Endothelial cell of umbilical vein (primary cell): ENCODE data around the gene EDDM3A. TPM values are rescaled to one million over a fixed set of nuclear protein-coding genes. Genes with fewer than 3 reads are reported as not detected.

Experiments
- BruUV-seq: library from RNA; stranded (reverse); fragments of 400-500 nt; replicated peaks from 2 replicates; lab custom pipeline; 2021; lab: Mats Ljungman, UMichigan
- CTCF ChIA-PET: fragments of 300-600, 350-600 bp; sonication (Branson Sonifier 250); formaldehyde crosslinking; loops from one replicate; lab custom pipeline; 2021; ENCODE audit warnings: antibody characterized with exemption, inconsistent platforms; lab: Charles Lee
- POLR2A ChIA-PET: fragments of 300-600, 350-600 bp; sonication (Branson Sonifier 250); formaldehyde crosslinking; loops from one replicate; lab custom pipeline; 2021; ENCODE audit warnings: antibody characterized with exemption, inconsistent platforms; lab: Charles Lee
- DNase-seq: peaks from one replicate; pipeline ENCODE4 v3.0.0-alpha.2; 2011; ENCODE audit warnings: low read depth, low spot score
- FAIRE-seq: peaks from 2 replicates; lab custom pipeline; 2011; peaks lifted over from hg19 to GRCh38; lab: Jason Lieb, UNC
- H2AFZ ChIP-seq: 2 replicates; pipeline ENCODE4 v1.6.0; 2012; ENCODE audit warnings: low read depth, low read length, control low read depth, inconsistent platforms
- H3K27ac ChIP-seq: 2 replicates; pipeline ENCODE4 v1.5.1; 2011; ENCODE audit warnings: low read depth, mild to moderate bottlenecking, control low read depth, low read length, moderate library complexity; ENCODE audit not compliant: insufficient read depth
- H3K27me3 ChIP-seq, 2 experiments: 2 replicates each; pipeline versions ENCODE4 v1.6.0 to v1.6.1; 2011; ENCODE audit warnings: low read length in 2 of 2, mixed read lengths in 1 of 2; ENCODE audit not compliant: control insufficient read depth in 2 of 2, insufficient read depth in 2 of 2
- H3K36me3 ChIP-seq, 2 experiments: 2 replicates in 1 of 2; 3 replicates in 1 of 2; pipeline ENCODE4 v1.5.1; 2011; ENCODE audit warnings: low read length in 2 of 2, mild to moderate bottlenecking in 1 of 2, moderate library complexity in 1 of 2; ENCODE audit not compliant: control insufficient read depth in 2 of 2, insufficient read depth in 2 of 2; ENCODE audit errors: extremely low read depth in 1 of 2
- H3K4me1 ChIP-seq: 3 replicates; pipeline ENCODE4 v1.5.1; 2011; ENCODE audit warnings: mild to moderate bottlenecking, low read length; ENCODE audit not compliant: control insufficient read depth, insufficient read depth; ENCODE audit errors: extremely low read depth
- H3K4me2 ChIP-seq: 2 replicates; pipeline ENCODE4 v1.6.1; 2011; ENCODE audit warnings: low read length, control low read depth, mixed read lengths; ENCODE audit not compliant: insufficient read depth
- H3K4me3 ChIP-seq, 3 experiments: fragments of 200-600 bp in 1 of 3; sonication (generic), shearing (Covaris generic) in 1 of 3; replicated peaks in 1 of 3; 2 replicates each; pipeline ENCODE4 v1.5.1; 2011 to 2016; ENCODE audit warnings: control low read depth in 3 of 3, low read length in 3 of 3, mild to moderate bottlenecking in 2 of 3, inconsistent platforms in 1 of 3, low read depth in 1 of 3, moderate library complexity in 1 of 3; ENCODE audit not compliant: insufficient read depth in 1 of 3
- H3K79me2 ChIP-seq: 2 replicates; pipeline ENCODE4 v1.6.0; 2012; ENCODE audit warnings: low read length, inconsistent platforms; ENCODE audit not compliant: control insufficient read depth, insufficient read depth
- H3K9ac ChIP-seq: replicated peaks from 2 replicates; pipeline ENCODE3; 2011; ENCODE audit warnings: low read length, control low read depth; ENCODE audit not compliant: insufficient read depth; ENCODE audit errors: extremely low read depth
- H3K9me1 ChIP-seq: replicated peaks from 3 replicates; pipeline ENCODE4 v1.6.0; 2011; ENCODE audit warnings: mild to moderate bottlenecking, low read length; ENCODE audit not compliant: control insufficient read depth, insufficient read depth; ENCODE audit errors: extremely low read depth
- H3K9me3 ChIP-seq: replicated peaks from 2 replicates; pipeline ENCODE4 v1.5.1; 2012; ENCODE audit warnings: low read length, inconsistent platforms; ENCODE audit not compliant: control insufficient read depth, insufficient read depth
- H4K20me1 ChIP-seq: replicated peaks from 2 replicates; pipeline ENCODE3; 2011; ENCODE audit warnings: mild to moderate bottlenecking, low read length; ENCODE audit not compliant: control insufficient read depth, insufficient read depth; ENCODE audit errors: extremely low read depth
- FOS ChIP-seq: IDR thresholded peaks from 2 replicates; pipeline ENCODE4 v1.6.1; 2011; ENCODE audit warnings: mild to moderate bottlenecking, low read length, moderate library complexity, borderline replicate concordance; ENCODE audit not compliant: insufficient read depth
- GATA2 ChIP-seq: IDR thresholded peaks from 2 replicates; pipeline ENCODE4 v1.7.0; 2011; ENCODE audit warnings: low read depth, mild to moderate bottlenecking, moderate library complexity, mixed read lengths, low read length; ENCODE audit not compliant: insufficient read length, insufficient read depth
- JUN ChIP-seq: IDR thresholded peaks from 2 replicates; pipeline ENCODE4 v1.6.1; 2011; ENCODE audit warnings: borderline replicate concordance, low read depth; ENCODE audit not compliant: insufficient read length, insufficient read depth
- MAX ChIP-seq: IDR thresholded peaks from 2 replicates; pipeline ENCODE4 v1.6.1; 2011; ENCODE audit not compliant: insufficient read depth, insufficient read length
- MYC ChIP-seq: IDR thresholded peaks from one replicate; pipeline ENCODE4 v1.6.1; 2011; ENCODE audit warnings: mild to moderate bottlenecking, low read depth, low read length
- POLR2A ChIP-seq: IDR thresholded peaks from 2 replicates; pipeline ENCODE4 v1.6.1; 2012; ENCODE audit warnings: low read depth, mild to moderate bottlenecking, control low read depth, low read length
- POLR2AphosphoS5 ChIP-seq: IDR thresholded peaks from 2 replicates; pipeline ENCODE4 v1.6.1; 2012; ENCODE audit warnings: low read depth, mild to moderate bottlenecking, control low read depth, low read length, moderate library complexity; ENCODE audit not compliant: insufficient read depth
- dilution Hi-C: fragments of 300-500 bp; cut with MboI; formaldehyde crosslinking; loops from one replicate; pipeline ENCODE4 v1.15.0; 2019; ENCODE audit warnings: low sequenced_read_pairs; ENCODE audit not compliant: extremely low pct_ligation_motif_present
- intact Hi-C: fragments of 100-400 bp; cut with micrococcal nuclease; formaldehyde crosslinking; loops from one replicate; pipeline ENCODE4 v1.10.0; 2022
- polyA plus RNA-seq, 4 experiments: library from polyadenylated mRNA; depleted of rRNA in 3 of 4; stranded (reverse) in 3 of 4; unstranded in 1 of 4; fragments of >200 nt; gene quantifications; 2 replicates each; pipeline versions ENCODE4 v1.2.1 to v1.2.3, GENCODE V29; 2011 to 2012; ENCODE audit warnings: missing spikeins in 1 of 4
- total RNA-seq: library from RNA; stranded (reverse); gene quantifications from 2 replicates; pipeline ENCODE4 v1.2.3, GENCODE V29; 2021

The EDDM3A gene
- total and polyA plus RNA-seq, 2 donors (not counting 3 experiments of a cell fraction or from before 2014, with no cell fraction given) = not detected

- Histone ChIP-seq H3K9me3 (no peaks in the 10 kb centered on the region), H2AFZ (no peak overlapping the region), H3K27ac (no peak overlapping the region), H3K4me2 (no peak overlapping the region), H3K9ac (no peak overlapping the region), H3K36me3 (no peaks in the 10 kb centered on the region), H3K4me3 (no peak overlapping the region), H3K27me3 (peaks cover 4 to 7% of the 10 kb centered on the region in 2 experiments), H3K79me2 (no peaks in the 10 kb centered on the region), H3K4me1 (no peaks in the 10 kb centered on the region), H3K9me1 (no peaks in the 10 kb centered on the region), H4K20me1 (no peaks in the 10 kb centered on the region)
- FAIRE-seq (no peak), DNase-seq (peak; percentile 67)
- CTCF ChIA-PET = interaction anchor here (0.7 to 4.2 kb wide), 4 partner anchors 24 to 152 kb away, joined by 3 to 15 read pairs (median 4); no protein-coding TSS in a partner anchor
- BruUV-seq = no TSS peak
- intact Hi-C loops (no loop called here), dilution Hi-C loops (no loop called here)
- POLR2A ChIA-PET = no interaction called here
- TF ChIP-seq POLR2AphosphoS5 = no peak
- TF ChIP-seq GATA2 = no peak
- no peak for TF ChIP-seq MYC
- no peak for TF ChIP-seq JUN
- TF ChIP-seq MAX = no peak
- no peak for TF ChIP-seq POLR2A
- TF ChIP-seq FOS = no peak
These were observed 31.0 kb upstream of the EDDM3A start for GRCh38 chr14:20714593-20715250.

GRCh38 chr14:20719777-20720176, 25.9 kb upstream of the EDDM3A start:
- Histone ChIP-seq H4K20me1 (no peaks in the 10 kb centered on the region), H3K79me2 (no peaks in the 10 kb centered on the region), H3K27ac (no peak overlapping the region), H2AFZ (no peak overlapping the region), H3K4me3 (no peak overlapping the region), H3K9ac (no peak overlapping the region), H3K36me3 (no peaks in the 10 kb centered on the region), H3K9me1 (no peaks in the 10 kb centered on the region), H3K4me2 (no peak overlapping the region), H3K4me1 (no peaks in the 10 kb centered on the region), H3K9me3 (no peaks in the 10 kb centered on the region), H3K27me3 (peaks cover 12 to 22% of the 10 kb centered on the region in 2 experiments)
- intact Hi-C loops = no loop called here
- DNase-seq = no peak
- dilution Hi-C loops = no loop called here
- FAIRE-seq = no peak
- ChIA-PET POLR2A (no interaction called here), CTCF (interaction anchor here (0.9 to 1.0 kb wide), 2 partner anchors 19 to 135 kb away, joined by 3 to 4 read pairs; no protein-coding TSS in a partner anchor)
- BruUV-seq = no TSS peak
- no peak for TF ChIP-seq JUN
- no peak for TF ChIP-seq POLR2A
